NCI-H524 (cell line): ENCODE results near the gene UTP14C.
A peak's percentile ranks its signal among the peaks of the same experiment; 100 is the strongest.
"Not testable (repeated sequence)": the region's sequence is repeated elsewhere in the genome, so short reads cannot be mapped to it uniquely, and the experiment has no call there.

Experiments
- DNase-seq, 2 experiments: peaks; one replicate each; lab custom pipeline; 2025; lab: John Stamatoyannopoulos, UW

UTP14C gene, protein sequence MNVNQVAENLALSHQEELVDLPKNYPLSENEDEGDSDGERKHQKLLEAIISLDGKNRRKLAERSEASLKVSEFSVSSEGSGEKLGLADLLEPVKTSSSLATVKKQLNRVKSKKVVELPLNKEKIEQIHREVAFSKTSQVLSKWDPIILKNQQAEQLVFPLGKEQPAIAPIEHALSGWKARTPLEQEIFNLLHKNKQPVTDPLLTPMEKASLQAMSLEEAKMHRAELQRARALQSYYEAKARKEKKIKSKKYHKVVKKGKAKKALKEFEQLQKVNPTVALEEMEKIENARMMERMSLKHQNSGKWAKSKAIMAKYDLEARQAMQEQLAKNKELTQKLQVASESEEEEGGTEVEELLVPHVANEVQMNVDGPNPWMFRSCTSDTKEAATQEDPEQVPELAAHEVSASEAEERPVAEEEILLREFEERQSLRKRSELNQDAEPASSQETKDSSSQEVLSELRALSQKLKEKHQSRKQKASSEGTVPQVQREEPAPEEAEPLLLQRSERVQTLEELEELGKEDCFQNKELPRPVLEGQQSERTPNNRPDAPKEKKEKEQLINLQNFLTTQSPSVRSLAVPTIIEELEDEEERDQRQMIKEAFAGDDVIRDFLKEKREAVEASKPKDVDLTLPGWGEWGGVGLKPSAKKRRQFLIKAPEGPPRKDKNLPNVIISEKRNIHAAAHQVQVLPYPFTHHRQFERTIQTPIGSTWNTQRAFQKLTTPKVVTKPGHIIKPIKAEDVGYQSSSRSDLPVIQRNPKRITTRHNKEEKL

DNA sequence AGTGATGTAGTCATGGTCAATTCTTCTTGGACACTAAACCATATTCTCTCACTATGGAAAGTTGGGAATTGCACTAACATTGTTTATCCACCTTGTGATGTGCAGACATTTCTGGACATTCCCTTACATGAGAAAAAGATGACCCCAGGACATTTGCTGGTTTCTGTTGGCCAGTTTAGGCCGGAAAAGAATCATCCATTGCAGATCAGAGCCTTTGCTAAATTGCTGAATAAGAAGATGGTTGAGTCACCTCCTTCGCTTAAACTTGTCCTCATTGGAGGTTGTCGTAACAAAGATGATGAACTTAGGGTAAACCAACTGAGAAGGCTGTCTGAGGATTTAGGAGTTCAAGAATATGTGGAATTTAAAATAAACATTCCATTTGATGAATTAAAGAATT lies at the start of gene UTP14C:
Gene UTP14C (plus strand): TSS at position 211 of the 400 bp plus-strand sequence. CDS start 4,114 bp downstream, outside the sequence.
- no peak for DNase-seq

DNA sequence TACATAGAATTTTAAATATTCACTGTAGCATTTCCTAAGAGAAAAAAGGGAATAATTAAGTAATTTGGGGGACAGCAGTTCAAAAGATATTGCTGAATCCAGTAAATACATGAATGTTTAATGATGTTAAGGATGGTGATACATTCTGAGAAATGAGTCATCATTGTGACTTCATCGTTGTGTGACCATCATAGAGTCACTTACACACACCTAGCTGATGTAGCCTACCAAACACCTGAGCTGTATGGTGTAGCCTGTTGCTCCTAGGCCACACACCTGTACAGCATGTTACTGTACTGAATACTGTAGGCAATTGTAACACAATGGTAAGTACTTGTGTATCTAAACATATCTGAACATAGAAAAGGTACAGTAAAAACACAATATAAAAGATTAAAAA lies 48.1 kb upstream of the UTP14C start:
- DNase-seq: no peak

DNA sequence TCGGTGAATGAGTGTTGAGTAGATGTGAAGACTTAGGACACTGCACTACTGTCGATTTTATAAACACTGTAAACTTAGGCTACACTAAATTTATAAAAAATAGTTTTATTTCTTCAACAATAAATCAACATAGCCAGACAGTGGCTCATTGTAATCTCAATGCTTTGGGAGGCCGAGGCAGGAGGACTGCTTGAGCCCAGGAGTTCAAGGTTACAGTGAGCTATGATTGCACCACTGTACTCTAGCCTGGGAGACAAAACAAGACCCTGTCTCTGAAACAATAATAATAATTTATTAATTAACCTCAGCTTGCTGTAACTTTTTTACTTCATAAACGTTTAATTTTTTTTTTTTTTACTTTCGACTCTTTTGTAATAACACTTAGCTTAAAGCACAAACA lies 47.6 kb upstream of the UTP14C start:
- DNase-seq: no peak

DNA sequence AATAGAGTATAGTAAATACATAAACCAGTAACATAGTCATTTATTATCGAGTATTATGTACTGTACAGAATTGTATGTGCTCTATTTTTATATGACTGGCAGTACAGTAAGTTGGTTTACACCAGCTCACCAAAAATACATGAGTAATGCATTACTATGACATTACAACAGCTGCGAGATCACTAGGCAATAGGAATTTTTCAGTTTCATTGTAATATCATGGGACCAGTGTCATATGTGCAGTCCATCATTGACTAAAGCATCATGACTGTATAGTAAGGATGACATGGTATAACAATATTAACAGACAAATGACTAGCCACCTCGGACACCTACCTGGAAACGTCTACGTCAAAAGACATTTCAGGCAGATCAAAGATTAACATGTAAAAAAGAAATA lies 46.9 kb upstream of the UTP14C start:
- no peak for DNase-seq

DNA sequence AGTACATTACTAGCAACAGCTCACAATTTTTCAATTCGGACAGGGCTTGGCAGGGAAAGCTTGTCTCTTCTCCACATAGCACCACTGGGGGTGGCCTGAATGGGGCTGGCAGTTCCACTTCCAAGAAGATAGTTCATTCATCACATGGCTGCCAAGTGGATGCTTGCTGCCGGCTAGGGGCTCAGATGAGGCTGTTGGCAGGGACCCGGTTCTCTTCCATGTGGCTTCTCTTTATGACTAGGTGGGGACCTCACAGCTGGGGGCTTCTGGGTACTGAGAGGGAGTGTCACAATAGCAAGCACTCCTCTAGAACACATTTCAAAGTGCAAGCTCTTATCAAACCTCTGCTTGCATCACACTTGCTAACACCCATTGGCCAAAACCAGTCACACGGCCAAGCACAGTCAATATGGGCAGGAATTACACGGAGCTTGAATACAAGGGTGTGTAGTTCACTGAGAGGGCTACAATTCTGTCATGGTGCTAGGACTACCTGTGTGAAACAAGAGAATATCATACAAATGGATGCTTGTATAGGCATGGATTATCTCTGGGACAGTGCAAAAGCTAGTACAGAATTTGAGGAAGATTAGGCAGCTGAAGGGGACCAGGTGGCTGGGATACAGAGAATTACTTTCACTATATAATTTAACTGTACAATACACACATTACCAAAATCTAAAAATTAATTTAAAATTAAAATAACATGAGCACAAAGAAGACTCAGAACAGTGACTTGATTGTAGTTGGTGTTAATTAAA lies 45.5 kb upstream of the UTP14C start:
- no peak for DNase-seq

DNA sequence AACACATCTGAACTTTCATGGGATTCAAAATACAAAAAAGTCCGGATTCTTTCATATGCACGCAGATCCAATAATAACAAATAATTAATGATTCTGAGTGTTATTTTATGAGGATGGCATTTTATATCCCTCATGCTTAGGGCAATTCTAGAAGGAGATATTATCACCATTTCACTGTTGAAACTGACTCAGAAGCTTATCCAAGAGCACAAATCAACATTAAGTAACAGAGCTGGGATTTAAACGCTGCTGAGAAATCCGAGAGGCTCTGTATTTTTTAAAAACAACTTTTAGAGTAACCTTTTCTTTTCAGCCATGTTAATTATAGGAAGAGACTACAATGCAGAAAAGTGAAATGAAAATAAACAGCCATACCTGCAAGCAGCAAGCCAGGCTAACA lies 43.6 kb upstream of the UTP14C start:
- DNase-seq: no peak

DNA sequence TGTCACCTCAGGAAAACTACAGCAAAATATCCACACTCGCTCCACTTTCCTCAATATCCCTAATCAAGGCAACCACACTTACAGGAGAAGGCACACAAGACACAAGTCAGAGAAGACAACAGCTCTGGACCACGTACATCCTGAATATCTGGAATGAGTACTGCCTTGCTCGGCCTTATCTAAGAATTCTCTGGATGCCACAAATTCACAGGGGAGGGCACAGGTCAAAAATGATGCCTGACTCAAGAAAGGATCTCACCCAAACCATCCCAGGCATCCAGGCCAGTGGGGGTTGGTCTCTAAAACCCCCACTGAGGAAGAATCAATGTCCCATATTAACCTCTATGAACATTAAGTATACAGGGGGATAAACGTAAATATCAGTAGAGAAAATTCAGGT lies 43.1 kb upstream of the UTP14C start:
- no peak for DNase-seq

DNA sequence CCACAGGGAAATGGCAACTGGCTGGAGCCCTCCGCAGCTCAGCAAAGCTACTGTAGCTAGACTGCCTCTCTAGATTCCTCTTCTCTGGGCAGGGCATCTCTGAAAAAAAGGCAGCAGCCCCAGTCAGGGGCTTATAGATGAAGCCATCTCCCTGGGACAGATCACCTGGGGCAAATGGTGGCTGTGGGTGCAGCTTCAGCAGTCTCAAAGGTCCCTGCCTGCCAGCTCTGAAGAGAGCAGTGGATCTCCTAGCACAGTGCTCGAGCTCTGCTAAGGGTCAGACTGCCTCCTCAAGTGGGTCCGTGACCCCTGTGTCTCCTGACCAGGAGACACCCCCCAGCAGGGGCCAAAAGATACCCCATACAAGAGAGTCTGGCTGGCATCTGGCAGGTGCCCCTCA lies 41.2 kb upstream of the UTP14C start:
- not testable (repeated sequence) for DNase-seq

DNA sequence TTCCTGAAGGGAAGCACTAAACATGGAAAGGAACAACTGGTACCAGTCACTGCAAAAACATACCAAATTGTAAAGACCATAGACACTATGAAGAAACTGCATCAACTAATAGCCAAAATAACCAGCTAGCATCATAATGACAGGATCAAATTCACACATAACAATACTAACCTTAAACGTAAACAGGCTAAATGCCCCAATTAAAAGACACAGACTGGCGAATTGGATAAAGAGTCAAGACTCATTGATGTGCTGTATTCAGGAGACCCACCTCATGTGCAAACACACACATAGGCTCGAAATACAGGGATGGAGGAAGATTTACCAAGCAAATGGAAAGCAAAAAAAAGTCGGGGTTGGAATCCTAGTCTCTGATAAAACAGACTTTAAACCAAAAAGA lies 39.6 kb upstream of the UTP14C start:
- not testable (repeated sequence) for DNase-seq

DNA sequence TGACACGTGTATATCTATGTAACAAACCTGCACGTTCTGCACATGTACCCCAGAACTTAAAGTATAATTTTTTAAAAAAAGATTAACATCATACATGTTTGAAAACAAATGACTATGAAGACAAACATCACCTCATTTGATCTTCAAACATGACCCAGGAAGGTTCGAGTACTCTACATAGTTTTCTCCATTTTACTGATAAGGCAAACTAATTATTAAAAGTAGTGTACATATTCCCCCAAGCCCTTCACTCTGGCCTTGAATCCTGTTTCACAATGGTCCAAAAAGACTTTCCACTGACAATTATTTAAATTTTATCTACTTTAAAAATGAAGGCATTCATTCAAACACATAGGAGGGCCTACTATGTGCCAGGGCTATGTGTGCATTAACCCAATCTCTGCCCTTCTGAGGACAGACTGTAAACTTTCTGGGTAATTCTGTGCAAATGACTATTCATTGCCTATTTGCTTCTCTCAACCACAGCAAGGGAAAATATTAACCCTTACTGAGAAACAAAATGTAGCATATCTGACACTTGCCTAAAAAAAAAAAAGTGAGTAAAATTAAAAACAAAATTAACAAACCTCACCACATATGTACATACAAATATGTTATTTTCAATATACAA lies 35.4 kb upstream of the UTP14C start:
- no peak for DNase-seq

DNA sequence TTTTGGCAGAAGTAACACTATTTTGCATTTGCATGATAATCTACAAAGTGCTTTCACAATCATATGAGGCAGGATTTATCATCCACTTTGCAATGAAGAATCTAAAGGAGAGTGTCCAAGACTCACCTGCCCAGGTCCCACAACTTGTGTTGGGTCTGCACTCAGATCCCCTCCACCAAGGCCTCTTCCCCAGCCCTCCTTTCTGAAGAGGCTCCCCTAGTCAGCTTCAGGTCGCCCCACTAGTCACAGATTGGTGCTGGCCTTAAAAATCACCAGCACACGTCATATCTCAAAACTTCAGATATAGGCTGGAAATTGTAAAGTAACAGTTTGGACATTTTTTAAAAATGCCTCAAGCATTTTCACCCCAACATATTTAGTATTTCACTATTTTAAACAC lies 30.8 kb upstream of the UTP14C start:
- DNase-seq: no peak

DNA sequence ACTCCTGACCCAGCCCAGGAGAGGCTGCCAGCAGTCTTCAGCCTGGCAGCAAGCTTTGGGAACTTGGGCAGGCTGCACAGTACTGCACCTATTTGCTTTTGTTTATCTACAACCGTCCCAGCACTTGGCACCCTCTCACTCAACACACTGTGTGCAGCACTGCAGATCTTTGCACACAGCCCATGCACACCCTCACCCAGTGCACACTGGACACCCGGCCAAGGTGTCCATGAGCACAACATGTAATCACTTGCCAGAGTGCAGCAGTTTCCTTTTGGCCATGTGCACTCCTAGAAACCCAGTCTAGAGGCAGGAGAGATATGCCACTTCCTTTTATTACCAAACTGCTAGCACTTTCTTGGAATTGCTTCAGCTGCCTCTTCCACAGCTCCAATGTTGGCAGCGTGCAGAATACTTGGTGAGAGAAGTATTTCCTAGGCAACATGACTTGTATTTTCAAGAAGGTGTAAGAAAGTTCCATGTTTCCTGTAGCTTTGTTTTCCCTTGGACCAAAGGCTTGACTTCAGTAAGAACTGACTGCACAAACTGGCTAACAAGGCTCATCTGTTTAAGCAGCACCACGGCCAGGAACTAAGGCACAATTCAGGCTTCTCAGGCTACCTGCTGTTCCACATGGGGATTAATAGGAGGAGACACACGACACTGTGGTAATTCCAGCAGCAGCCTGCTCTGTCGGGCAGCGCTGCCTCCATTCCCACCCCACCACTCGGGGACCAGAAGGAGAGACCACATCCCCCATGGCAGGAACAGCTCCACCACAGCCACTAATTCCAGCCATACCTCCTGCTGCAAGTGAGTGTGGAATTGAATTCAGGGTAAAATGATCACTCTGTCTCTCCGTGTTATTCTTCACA lies 28.6 kb upstream of the UTP14C start:
- peak; percentile 57 to 80 for DNase-seq

DNA sequence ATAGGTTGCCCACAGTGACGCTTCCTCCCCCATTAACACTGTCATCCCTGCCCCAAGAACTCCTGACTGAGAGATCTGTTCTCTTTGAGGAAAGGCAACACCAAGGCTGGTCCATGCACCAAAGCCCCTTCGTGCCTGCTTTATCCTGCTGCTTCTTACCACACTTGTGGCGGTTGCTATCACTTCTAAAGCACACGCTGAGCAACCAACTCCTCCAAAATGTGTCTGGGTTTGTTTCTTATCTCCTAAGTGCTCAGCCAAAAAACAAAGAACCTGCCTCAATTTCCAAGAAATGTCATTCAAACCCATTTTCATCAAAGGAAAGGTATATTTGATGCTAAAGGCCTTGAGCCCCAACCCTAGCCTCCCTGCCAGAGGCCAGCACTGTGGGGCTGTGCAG lies 27.9 kb upstream of the UTP14C start:
- DNase-seq: no peak

DNA sequence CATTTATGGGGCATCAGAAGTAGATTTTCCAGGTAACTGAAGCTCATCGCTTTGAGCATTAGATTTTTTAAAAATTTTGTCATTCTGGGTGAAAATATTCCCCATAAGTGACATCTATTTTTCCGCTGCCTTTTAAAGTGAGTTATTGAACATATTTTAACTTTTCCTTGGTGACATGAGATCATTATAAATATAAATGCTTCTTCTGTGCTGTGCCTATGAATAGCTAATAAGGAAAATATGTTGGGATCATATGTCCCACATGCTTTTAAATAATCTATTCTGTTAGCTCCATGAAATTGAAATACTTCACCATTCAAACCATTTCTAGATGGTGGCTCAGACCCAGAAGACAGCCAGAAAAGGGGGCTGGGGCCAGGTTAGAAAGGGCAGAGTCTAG lies 27.3 kb upstream of the UTP14C start:
- DNase-seq: no peak

DNA sequence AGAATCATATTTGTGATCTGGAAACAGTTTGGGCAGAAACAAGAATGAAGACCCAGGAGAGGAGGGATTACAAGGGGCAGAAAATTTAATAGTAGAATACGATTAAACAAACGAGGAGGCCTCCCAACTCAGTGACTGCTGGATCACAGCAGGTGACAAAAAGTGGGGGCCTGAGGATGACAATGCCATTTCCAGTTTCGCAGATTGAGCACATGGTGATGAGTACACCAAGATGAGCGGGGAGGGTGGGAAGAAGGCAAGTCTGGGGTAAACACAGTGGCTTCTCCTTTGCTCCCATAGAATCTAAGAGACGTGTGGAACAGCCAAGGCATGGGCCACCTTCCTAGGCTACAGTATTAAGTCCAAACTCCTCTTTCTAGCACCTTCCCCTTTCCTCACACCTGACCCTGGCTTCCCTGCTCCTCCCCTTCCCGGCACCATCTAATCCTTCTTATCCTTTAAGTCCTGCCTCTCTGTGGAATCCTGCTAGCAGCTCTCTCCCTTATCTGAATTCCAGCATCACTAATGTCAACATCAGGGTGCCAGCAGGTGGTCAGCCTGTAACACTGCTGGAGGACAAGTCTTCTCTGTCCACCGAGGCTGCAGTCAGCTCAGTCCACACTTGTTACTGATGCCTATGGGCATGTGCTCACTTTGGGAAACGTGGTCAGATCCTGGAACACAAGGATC lies 26.7 kb upstream of the UTP14C start:
- DNase-seq: peak; percentile 34 to 77

DNA sequence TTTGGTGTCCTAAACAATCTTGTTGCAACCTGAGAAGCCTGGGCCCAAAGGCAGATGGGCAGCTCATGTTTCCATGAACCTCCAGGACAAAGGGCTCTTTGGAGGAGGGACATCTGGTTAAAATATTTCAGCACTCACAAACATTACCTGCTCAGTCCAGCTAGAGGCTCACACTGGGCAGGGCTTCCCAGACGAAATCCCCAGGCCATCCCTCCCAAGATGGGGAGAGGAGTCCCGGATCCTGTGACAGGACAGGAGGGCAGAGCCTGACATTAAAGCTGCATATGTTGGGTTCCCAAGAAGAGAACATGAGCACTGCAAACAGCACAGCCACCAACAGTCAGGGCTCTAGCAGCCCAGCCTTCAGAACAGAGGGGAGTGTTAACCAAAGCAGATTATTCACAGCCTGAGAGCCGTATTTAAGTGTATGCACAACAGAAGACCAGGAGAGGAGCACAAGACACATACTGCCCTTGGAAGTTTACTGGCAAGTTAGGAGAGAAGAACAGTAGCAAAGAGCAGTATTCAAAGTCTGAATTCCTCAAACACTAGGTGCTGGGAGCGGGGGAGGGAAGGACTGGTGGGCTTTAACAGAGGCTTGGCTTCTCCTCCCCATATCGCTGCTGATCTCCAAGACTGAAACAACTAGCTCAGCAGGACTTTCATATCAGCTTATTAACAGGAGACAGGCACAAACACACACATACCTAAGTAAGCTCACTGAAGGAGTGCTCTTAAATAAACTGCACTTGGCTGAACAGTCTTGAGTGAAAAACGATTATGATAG lies 25.6 kb upstream of the UTP14C start:
- DNase-seq: peak; percentile 71 to 73

DNA sequence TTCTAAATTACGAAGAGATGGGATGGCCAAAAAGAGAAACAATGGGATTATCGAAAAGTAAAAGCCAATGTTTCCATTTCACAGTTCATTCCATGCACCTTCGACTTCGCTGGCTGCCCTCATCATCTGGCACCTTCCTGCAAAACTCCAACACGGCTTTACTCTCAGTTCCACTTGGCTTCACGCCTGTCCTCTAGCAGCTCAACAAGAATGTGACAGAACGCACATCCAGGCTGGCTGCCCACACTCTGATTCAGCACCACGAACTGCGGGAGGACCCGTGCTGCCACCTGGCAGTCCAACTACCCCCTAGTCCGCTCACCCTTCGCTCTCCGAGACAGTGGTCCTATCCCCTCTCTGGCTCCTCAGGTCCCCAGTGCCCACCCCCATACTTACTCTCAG lies 25.0 kb upstream of the UTP14C start:
- DNase-seq: peak; percentile 21 to 70

DNA sequence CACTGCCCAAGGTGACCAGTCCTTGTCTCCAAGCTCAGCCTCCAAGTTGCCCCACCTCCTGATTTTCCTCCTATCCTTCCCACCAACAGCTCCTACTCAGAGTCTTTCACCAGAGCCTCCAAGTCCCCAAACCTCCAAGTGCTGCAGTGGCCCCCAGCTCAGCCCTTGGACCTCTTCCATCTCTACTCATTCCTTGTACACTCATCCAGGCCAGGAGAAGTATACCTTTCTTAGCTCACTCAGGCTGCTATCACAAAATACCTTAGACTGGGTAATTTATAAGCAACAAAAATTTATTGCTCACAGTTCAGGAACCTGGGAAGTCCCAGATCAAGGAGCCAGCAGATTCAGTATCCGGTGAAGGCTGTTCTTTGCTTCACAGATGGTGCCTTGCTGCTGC lies 24.6 kb upstream of the UTP14C start:
- DNase-seq: no peak

DNA sequence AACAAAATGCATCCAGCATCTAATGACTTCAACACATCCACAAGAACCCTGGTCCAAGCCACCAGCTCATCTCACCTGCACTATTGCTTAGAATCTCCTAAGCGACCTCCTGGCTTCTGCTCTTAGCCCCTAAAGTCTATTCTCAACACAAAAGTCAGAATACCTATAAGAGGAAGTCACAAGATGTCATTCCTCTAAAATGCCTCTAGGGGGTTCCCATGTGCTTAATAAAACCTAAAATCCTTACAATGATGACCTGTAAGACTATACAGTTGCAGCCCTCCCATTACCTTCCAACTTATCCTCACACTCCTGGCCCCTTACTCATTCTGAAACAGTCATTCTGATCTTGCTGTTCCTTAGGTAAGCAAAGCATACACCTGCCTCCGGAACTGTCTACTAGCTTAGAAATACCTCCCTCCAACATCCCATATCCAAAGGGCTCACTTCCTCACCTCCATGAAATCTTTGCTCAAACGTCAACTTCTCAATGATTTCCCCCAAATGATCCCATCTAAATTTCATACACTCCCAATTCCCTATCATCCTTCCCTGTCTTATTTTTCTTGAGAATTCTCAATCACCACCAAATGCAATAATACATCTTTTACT lies 23.3 kb upstream of the UTP14C start:
- DNase-seq: peak; percentile 30 to 64
